ENCODE data around the gene NELL1.

The NELL1 gene

GRCh38 chr11:21402274-21402673 is 732.9 kb downstream of the NELL1 start:
- no peaks in the 10 kb centered on the region for H3K27me3 ChIP-seq (replicated peaks; ENCODE audit: control insufficient read depth, insufficient read depth, low read length)
- no peaks in the 10 kb centered on the region for H3K36me3 ChIP-seq (ENCODE audit: control insufficient read depth, insufficient read depth, low read length)
- DNase-seq (ENCODE audit: extremely low read depth, insufficient read length), result no peak
- TF ChIP-seq CTCF (IDR thresholded peaks at IDR 0.05; ENCODE audit: insufficient read depth, low read length, poor library complexity, severe bottlenecking), result no peak
- H3K4me3 ChIP-seq (replicated peaks; ENCODE audit: low read depth, low read length), result no peak overlapping the region

- TF ChIP-seq CTCF (IDR thresholded peaks at IDR 0.05; ENCODE audit: insufficient read depth, low read length, poor library complexity, severe bottlenecking), result no peak
- DNase-seq (ENCODE audit: extremely low read depth, insufficient read length), result no peak
- Histone ChIP-seq H3K27me3 (replicated peaks; ENCODE audit: control insufficient read depth, insufficient read depth, low read length) (no peaks in the 10 kb centered on the region), H3K4me3 (replicated peaks; ENCODE audit: low read depth, low read length) (no peak overlapping the region), H3K36me3 (ENCODE audit: control insufficient read depth, insufficient read depth, low read length) (no peaks in the 10 kb centered on the region)
These were observed 733.7 kb downstream of the NELL1 start for GRCh38 chr11:21403069-21403468.

GRCh38 chr11:21405422-21405821 is 736.0 kb downstream of the NELL1 start:
- Histone ChIP-seq H3K36me3 (ENCODE audit: control insufficient read depth, insufficient read depth, low read length) (no peaks in the 10 kb centered on the region), H3K4me3 (replicated peaks; ENCODE audit: low read depth, low read length) (no peak overlapping the region), H3K27me3 (replicated peaks; ENCODE audit: control insufficient read depth, insufficient read depth, low read length) (no peaks in the 10 kb centered on the region)
- DNase-seq (ENCODE audit: extremely low read depth, insufficient read length), result no peak
- TF ChIP-seq CTCF (IDR thresholded peaks at IDR 0.05; ENCODE audit: insufficient read depth, low read length, poor library complexity, severe bottlenecking), result no peak

- Histone ChIP-seq H3K27me3 (replicated peaks; ENCODE audit: control insufficient read depth, insufficient read depth, low read length) (no peaks in the 10 kb centered on the region), H3K36me3 (ENCODE audit: control insufficient read depth, insufficient read depth, low read length) (no peaks in the 10 kb centered on the region), H3K4me3 (replicated peaks; ENCODE audit: low read depth, low read length) (no peak overlapping the region)
- no peak for TF ChIP-seq CTCF (IDR thresholded peaks at IDR 0.05; ENCODE audit: insufficient read depth, low read length, poor library complexity, severe bottlenecking)
- DNase-seq (ENCODE audit: extremely low read depth, insufficient read length), result no peak
These were observed 741.1 kb downstream of the NELL1 start for GRCh38 chr11:21410513-21410912.

- Histone ChIP-seq H3K36me3 (ENCODE audit: control insufficient read depth, insufficient read depth, low read length) (no peaks in the 10 kb centered on the region), H3K4me3 (replicated peaks; ENCODE audit: low read depth, low read length) (no peak overlapping the region), H3K27me3 (replicated peaks; ENCODE audit: control insufficient read depth, insufficient read depth, low read length) (no peaks in the 10 kb centered on the region)
- TF ChIP-seq CTCF (IDR thresholded peaks at IDR 0.05; ENCODE audit: insufficient read depth, low read length, poor library complexity, severe bottlenecking), result no peak
- no peak for DNase-seq (ENCODE audit: extremely low read depth, insufficient read length)
These were observed 741.7 kb downstream of the NELL1 start for GRCh38 chr11:21411104-21411503.

GRCh38 chr11:21411597-21411996 is 742.2 kb downstream of the NELL1 start:
- no peak for TF ChIP-seq CTCF (IDR thresholded peaks at IDR 0.05; ENCODE audit: insufficient read depth, low read length, poor library complexity, severe bottlenecking)
- Histone ChIP-seq H3K27me3 (replicated peaks; ENCODE audit: control insufficient read depth, insufficient read depth, low read length) (no peaks in the 10 kb centered on the region), H3K4me3 (replicated peaks; ENCODE audit: low read depth, low read length) (no peak overlapping the region), H3K36me3 (ENCODE audit: control insufficient read depth, insufficient read depth, low read length) (no peaks in the 10 kb centered on the region)
- DNase-seq (ENCODE audit: extremely low read depth, insufficient read length), result no peak

All from GM06990 (cell line).